ENCODE measurements around the gene FLNB. TPM values are rescaled to one million over a fixed set of nuclear protein-coding genes. Genes with fewer than 3 reads are reported as not detected.
A peak's percentile ranks its signal among the peaks of the same experiment; 100 is the strongest.

FLNB gene
- total and polyA plus RNA-seq, 2 of the 13 experiments (the other 11 are each of a cell fraction or from before 2014, with no cell fraction given) = 106 to 130 TPM

DNA sequence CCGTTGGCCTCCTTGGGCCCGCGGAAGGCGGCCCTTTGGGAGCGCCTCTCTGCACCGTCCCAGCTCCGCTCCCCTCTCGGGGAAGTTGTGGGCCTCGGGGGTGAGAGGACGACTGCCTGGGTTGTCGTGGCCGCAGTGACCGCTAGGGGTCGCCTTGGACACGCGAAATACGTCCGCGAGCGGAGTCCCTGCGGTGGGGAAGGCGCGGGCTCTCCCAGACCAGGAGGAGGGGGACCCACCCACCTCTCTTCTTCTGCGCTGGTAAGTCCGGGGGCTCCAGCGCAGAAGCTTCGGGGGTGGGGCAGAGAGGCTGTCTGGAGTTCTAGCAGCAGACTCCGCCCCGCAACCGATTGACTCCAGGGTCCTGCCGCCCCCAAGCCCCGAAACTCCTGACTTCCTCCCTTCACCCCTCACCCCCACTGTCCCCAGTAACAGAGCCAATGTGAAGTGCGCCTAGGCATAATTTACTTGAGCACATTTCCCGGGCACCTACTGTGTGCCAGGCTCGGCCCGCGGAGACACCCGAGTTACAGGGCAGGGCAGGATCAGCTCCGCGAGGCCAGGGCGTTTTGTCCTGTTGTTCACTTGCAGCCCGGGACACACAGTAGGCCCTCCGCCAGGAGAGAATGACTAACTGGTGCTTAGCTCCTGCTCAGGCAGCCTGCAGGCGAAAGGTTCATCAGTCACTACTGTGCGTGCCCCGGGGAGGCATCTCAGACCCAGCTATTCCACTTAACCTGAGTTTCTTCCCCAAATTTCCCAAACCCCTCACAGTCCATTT lies 169.7 kb downstream of the FLNB start (continued):
- TF ChIP-seq TCF12 (IDR thresholded peaks at IDR 0.05) (no peak), TCF12 (CRISPR knock-in tag; IDR thresholded peaks at IDR 0.05) (no peak), PHB2 (IDR thresholded peaks at IDR 0.05; ENCODE audit: partially characterized antibody) (no peak), TBP (CRISPR knock-in tag; IDR thresholded peaks at IDR 0.05) (no peak), HNRNPUL1 (IDR thresholded peaks at IDR 0.05; ENCODE audit: low read depth, low read length) (no peak), ZNF746 (CRISPR knock-in tag; IDR thresholded peaks at IDR 0.05) (no peak; the same call in 1 of the 2 replicates), ATAD3A (CRISPR knock-in tag; IDR thresholded peaks at IDR 0.05) (no peak), ZNF749 (CRISPR knock-in tag; IDR thresholded peaks at IDR 0.05; ENCODE audit: borderline replicate concordance) (no peak), NFYC (CRISPR knock-in tag; IDR thresholded peaks at IDR 0.05) (no peak), ZNF546 (CRISPR knock-in tag; conservative IDR thresholded peaks at IDR 0.05) (no peak), ZNF251 (CRISPR knock-in tag; IDR thresholded peaks at IDR 0.05) (no peak), ZNF3 (CRISPR knock-in tag; IDR thresholded peaks at IDR 0.05) (no peak)
- TF ChIP-seq, protein P1, sequence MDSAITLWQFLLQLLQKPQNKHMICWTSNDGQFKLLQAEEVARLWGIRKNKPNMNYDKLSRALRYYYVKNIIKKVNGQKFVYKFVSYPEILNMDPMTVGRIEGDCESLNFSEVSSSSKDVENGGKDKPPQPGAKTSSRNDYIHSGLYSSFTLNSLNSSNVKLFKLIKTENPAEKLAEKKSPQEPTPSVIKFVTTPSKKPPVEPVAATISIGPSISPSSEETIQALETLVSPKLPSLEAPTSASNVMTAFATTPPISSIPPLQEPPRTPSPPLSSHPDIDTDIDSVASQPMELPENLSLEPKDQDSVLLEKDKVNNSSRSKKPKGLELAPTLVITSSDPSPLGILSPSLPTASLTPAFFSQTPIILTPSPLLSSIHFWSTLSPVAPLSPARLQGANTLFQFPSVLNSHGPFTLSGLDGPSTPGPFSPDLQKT (CRISPR knock-in tag; IDR thresholded peaks at IDR 0.05; ENCODE audit: borderline replicate concordance) = no peak
- TF ChIP-seq, protein P2, sequence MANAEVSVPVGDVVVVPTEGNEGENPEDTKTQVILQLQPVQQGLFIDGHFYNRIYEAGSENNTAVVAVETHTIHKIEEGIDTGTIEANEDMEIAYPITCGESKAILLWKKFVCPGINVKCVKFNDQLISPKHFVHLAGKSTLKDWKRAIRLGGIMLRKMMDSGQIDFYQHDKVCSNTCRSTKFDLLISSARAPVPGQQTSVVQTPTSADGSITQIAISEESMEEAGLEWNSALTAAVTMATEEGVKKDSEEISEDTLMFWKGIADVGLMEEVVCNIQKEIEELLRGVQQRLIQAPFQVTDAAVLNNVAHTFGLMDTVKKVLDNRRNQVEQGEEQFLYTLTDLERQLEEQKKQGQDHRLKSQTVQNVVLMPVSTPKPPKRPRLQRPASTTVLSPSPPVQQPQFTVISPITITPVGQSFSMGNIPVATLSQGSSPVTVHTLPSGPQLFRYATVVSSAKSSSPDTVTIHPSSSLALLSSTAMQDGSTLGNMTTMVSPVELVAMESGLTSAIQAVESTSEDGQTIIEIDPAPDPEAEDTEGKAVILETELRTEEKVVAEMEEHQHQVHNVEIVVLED (CRISPR knock-in tag; IDR thresholded peaks at IDR 0.05; ENCODE audit: borderline replicate concordance) = no peak; the same call in 1 of the 2 replicates
- TF ChIP-seq, protein P3, sequence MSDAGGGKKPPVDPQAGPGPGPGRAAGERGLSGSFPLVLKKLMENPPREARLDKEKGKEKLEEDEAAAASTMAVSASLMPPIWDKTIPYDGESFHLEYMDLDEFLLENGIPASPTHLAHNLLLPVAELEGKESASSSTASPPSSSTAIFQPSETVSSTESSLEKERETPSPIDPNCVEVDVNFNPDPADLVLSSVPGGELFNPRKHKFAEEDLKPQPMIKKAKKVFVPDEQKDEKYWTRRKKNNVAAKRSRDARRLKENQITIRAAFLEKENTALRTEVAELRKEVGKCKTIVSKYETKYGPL (CRISPR knock-in tag; IDR thresholded peaks at IDR 0.05) = no peak
- TF ChIP-seq, protein P4, sequence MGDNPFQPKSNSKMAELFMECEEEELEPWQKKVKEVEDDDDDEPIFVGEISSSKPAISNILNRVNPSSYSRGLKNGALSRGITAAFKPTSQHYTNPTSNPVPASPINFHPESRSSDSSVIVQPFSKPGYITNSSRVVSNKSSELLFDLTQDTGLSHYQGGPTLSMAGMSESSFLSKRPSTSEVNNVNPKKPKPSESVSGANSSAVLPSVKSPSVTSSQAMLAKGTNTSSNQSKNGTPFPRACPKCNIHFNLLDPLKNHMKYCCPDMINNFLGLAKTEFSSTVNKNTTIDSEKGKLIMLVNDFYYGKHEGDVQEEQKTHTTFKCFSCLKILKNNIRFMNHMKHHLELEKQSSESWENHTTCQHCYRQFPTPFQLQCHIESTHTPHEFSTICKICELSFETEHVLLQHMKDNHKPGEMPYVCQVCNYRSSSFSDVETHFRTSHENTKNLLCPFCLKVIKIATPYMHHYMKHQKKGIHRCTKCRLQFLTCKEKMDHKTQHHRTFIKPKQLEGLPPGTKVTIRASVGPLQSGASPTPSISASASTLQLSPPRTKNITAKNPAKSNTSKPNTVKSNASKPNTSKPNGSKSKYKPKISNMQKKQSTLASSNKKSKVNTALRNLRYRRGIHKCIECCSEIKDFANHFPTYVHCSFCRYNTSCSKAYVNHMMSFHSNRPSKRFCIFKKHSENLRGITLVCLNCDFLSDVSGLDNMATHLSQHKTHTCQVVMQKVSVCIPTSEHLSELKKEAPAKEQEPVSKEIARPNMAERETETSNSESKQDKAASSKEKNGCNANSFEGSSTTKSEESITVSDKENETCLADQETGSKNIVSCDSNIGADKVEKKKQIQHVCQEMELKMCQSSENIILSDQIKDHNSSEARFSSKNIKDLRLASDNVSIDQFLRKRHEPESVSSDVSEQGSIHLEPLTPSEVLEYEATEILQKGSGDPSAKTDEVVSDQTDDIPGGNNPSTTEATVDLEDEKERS (CRISPR knock-in tag; IDR thresholded peaks at IDR 0.05) = peak; percentile 67; the same call in 1 of the 2 replicates
- TF ChIP-seq, protein P5, sequence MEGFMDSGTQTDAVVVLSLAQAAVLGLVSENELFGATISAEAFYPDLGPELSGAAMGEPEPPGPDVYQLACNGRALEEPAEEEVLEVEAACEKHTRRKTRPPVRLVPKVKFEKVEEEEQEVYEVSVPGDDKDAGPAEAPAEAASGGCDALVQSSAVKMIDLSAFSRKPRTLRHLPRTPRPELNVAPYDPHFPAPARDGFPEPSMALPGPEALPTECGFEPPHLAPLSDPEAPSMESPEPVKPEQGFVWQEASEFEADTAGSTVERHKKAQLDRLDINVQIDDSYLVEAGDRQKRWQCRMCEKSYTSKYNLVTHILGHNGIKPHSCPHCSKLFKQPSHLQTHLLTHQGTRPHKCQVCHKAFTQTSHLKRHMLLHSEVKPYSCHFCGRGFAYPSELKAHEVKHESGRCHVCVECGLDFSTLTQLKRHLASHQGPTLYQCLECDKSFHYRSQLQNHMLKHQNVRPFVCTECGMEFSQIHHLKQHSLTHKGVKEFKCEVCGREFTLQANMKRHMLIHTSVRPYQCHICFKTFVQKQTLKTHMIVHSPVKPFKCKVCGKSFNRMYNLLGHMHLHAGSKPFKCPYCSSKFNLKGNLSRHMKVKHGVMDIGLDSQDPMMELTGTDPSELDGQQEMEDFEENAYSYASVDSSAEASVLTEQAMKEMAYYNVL (CRISPR knock-in tag; IDR thresholded peaks at IDR 0.05; ENCODE audit: borderline replicate concordance) = 0 out of 2 replicates have a peak, but pooled peaks have one; percentile 70
